Fibroblast of pulmonary artery (primary cell): Measurements from ENCODE around the gene HOXA4.

ENCODE experiments used
- DNase-seq: peaks from one replicate; pipeline ENCODE4 v3.0.0-alpha.2; 2010; ENCODE audit warnings: low read depth
- H3K4me3 ChIP-seq: replicated peaks from 2 replicates; pipeline ENCODE4 v1.5.1; 2011; ENCODE audit warnings: low read depth, mild to moderate bottlenecking, control low read depth, low read length, moderate library complexity
- TF ChIP-seq, protein P1 (sequence below): IDR thresholded peaks from 2 replicates; pipeline ENCODE4 v1.5.1; 2011; ENCODE audit warnings: mild to moderate bottlenecking, control low read depth, low read length, inconsistent platforms; ENCODE audit errors: missing control alignments

The HOXA4 gene

DNA sequence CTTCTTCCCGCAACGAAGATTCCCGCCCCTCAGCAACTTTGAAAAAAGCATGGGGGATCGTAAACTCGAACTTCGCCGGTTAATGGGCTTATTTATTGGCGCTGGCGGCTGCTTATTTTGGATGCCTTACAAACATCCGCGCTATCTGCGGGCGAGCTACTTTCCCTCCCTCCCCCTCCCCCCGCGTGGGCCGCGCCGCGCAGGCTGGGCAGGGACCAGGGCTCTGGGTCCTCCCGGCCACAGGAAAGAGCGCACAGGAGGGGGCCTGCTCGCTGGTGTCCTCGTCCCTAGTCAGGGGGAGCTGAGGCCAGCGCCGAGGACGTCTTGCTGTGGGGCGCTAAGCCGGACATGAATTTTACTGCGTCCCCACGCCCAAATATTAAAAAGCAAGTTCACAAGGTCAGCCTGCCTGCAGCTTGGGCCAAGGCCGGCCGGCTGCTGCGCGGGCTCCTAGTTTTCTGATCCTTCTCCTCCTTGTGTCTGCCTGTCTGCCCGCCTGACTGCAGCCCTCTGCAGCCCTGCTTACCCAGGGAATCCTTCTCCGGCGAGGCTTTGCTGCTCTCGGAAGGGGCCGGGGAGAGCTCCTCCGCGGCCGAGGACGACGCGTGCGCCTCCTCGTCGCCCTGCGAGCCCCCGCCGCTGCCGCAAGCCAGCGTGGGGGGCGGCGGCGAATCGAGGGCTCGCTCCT, 42.4 kb upstream of the HOXA4 start:
- TF ChIP-seq, protein P1, sequence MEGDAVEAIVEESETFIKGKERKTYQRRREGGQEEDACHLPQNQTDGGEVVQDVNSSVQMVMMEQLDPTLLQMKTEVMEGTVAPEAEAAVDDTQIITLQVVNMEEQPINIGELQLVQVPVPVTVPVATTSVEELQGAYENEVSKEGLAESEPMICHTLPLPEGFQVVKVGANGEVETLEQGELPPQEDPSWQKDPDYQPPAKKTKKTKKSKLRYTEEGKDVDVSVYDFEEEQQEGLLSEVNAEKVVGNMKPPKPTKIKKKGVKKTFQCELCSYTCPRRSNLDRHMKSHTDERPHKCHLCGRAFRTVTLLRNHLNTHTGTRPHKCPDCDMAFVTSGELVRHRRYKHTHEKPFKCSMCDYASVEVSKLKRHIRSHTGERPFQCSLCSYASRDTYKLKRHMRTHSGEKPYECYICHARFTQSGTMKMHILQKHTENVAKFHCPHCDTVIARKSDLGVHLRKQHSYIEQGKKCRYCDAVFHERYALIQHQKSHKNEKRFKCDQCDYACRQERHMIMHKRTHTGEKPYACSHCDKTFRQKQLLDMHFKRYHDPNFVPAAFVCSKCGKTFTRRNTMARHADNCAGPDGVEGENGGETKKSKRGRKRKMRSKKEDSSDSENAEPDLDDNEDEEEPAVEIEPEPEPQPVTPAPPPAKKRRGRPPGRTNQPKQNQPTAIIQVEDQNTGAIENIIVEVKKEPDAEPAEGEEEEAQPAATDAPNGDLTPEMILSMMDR = no peak
- no peak for DNase-seq
- no peak overlapping the region for H3K4me3 ChIP-seq

DNA sequence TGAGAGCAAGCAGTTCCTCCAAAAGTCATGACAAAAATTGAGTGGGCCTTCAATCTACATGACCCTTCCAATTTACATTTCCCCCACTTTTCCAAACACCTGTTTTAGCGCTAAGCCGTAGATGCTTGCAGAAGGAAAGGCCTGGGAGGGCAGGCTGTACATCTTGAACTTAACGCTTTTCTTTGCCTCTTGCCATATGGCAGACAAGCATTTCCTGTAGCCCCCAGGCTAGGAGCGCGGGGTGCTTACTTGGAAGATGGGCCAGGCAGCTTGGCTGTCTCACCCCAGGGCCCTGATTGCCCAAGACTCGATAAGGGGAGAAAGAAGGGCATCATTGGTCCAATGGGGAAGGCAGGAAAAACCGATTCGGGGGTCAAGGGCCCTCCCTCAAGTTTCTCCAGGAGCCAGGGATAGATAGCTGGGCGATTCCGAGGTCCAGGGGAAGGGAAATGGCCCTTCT, 41.8 kb upstream of the HOXA4 start:
- TF ChIP-seq, protein P1 = no peak
- DNase-seq = no peak
- H3K4me3 ChIP-seq = no peak overlapping the region

DNA sequence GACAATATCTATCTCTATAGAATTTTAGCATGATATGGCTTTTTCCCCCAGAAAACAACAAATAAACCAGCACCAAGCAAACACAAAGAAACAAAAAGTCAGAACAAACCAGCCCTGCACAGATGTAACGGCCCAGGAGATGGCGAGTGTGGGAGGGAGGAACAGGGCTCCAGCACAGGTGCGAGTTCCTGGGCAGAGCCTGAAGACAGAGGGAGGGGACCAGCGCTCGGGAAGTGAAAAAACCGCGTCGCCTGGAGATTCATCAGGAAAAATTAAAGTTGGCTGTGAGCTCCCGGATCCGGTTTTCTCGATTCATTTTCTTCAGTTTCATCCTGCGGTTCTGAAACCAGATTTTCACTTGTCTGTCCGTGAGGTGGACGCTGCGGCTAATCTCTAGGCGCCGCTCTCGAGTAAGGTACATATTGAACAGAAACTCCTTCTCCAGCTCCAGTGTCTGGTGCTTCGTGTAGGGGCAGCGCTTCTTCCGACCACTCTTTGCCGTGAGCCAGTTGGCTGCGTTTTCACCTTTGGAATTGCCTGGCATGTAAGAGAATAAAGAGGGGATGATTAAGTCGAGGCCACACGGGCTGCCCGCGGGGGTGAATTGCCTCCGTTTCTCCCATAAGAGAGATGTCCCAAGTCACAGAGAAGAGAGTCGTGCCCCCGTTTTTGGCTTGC, 41.2 kb upstream of the HOXA4 start:
- H3K4me3 ChIP-seq = no peak overlapping the region
- no peak for DNase-seq
- TF ChIP-seq, protein P1 = no peak

DNA sequence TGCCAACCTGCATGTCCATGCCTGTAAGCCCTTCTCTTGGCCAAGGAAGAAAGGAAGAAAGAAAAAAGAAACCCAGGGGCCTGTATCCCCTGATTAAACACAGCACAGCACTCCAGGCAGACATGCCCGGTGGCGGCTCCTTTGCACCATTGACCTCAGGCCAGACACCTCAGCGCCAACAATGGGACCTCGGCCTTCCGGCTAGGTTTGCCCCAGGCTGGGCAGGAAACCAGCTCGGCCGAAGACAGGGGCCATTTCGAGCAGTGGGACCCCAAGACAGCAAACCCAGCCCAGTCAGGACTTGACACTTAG, 40.7 kb upstream of the HOXA4 start:
- no peak overlapping the region for H3K4me3 ChIP-seq
- no peak for DNase-seq
- TF ChIP-seq, protein P1 = no peak

DNA sequence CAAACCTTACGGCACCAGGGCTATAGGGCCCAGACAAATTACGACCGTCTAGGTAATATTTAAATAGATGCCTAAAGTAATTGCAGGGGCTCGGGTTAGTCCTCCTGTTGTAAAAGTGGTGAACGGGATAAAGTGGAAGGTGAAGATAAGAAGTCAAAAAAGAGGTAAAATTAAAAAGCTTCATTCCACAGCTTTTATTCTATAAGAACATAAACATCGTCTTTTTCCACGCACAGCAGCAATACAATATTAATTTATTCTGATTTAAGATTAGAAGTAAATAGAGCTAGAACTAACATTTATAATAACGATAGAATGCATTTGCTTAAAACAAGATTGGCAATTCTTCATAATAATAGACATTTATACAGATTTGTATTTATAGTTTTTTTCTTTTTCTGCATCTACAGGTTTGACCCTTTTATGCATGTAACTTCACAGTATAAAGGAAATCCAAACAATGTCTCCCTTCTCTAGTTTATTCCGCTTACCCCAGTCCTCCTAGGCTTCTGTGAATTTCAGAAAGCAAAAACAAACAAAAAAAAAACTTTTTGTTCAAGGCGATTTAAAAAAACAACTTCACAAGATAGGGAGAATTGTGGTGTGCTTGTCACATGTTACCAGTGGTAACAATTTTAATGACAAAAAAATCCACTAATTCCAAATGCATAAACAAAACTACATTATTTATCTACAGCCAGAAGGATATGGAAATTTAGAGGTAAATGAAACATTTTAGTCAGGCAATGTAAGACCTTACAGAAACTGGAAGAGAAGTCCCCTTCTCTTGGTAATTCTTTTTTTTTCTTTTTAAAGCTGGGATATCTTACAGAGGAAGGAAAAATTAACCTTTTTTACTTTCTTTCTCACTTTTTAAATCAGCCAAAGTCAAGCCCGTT, 40.1 kb upstream of the HOXA4 start:
- DNase-seq = no peak
- H3K4me3 ChIP-seq = no peak overlapping the region
- TF ChIP-seq, protein P1 = no peak

DNA sequence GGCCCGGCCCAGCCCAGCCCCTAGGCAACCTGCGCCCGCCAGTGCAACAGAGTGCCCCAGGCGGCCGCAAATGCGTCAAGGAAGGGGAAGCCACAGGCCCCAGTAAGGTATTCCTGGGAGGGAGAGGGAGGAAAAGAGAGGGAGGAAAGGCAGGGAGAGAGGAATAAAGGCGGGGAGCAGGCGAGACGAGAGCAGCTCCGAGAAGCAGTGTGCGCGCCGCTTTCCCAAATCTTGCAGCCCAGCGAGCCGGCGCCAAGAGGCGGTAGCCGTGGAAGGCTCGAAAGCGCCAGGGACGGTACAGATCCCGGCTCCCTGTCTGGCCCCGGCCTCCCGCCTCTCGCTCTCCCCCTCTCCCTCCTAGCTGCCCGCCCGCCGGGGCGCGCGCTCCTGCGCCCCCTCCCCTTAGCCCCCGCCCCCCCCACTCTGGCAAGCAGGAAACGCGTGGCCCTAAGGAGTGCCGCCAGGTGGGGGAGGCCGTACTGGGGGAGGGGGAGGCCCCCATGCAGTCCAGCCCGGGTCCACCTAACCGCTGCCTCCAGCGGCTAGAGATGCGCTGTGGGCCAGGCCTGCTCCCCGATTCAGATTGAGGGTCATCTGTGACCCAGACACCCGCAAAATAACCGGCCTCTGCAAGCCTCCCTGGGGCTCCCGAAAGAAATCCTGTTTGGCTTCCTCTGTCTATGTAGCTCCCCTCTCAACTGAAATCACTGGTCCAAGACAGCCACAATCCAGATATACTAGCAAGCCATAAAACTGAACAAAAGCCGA, 39.3 kb upstream of the HOXA4 start:
- TF ChIP-seq, protein P1 = no peak
- no peak overlapping the region for H3K4me3 ChIP-seq
- no peak for DNase-seq
